Measurements from ENCODE around the gene TADA3. TPM values are rescaled to one million over a fixed set of nuclear protein-coding genes. Genes with fewer than 3 reads are reported as not detected.

TADA3 gene
- total RNA-seq, 2 experiments from 2014 or later: 88.1 to 88.3 TPM

GRCh38 chr3:9825451-9826040 is 33.3 kb upstream of the TADA3 start:
- Mint-ChIP-seq H3K4me1 (peaks cover 3% of the 10 kb centered on the region), H3K36me3 (ENCODE audit: low read depth) (peaks cover 25% of the 10 kb centered on the region), H3K4me3 (no peak overlapping the region), H3K27me3 (no peaks in the 10 kb centered on the region), H3K27ac (no peak overlapping the region), H3K9me3 (no peaks in the 10 kb centered on the region)
- CTCF ChIA-PET: interaction anchor here (0.7 kb wide), 1 partner anchor 100 kb away, joined by 4 read pairs; no protein-coding TSS in a partner anchor
- no peak for DNase-seq
- POLR2A ChIA-PET: interaction anchor here (0.8 to 1.1 kb wide), 2 partner anchors 10 to 17 kb away, joined by 3 to 4 read pairs; no protein-coding TSS in a partner anchor

- peaks cover 10% of the 10 kb centered on the region for H3K36me3 Mint-ChIP-seq (ENCODE audit: low read depth)
- POLR2A ChIA-PET: no interaction called here
- no peaks in the 10 kb centered on the region for H3K9me3 Mint-ChIP-seq
- no peak overlapping the region for H3K27ac Mint-ChIP-seq
- CTCF ChIA-PET: interaction anchor here (0.8 to 1.2 kb wide), 2 partner anchors 112 to 126 kb away, joined by 3 to 4 read pairs; no protein-coding TSS in a partner anchor
- no peaks in the 10 kb centered on the region for H3K4me1 Mint-ChIP-seq
- H3K27me3 Mint-ChIP-seq: no peaks in the 10 kb centered on the region
- DNase-seq: no peak
- no peak overlapping the region for H3K4me3 Mint-ChIP-seq
Measured at GRCh38 chr3:9820946-9821345, 28.7 kb upstream of the TADA3 start.

- CTCF ChIA-PET: no interaction called here
- POLR2A ChIA-PET: no interaction called here
- Mint-ChIP-seq H3K4me1 (no peaks in the 10 kb centered on the region), H3K9me3 (no peaks in the 10 kb centered on the region), H3K27me3 (no peaks in the 10 kb centered on the region), H3K36me3 (ENCODE audit: low read depth) (peaks cover 10% of the 10 kb centered on the region), H3K27ac (no peak overlapping the region), H3K4me3 (no peak overlapping the region)
- no peak for DNase-seq
Measured at GRCh38 chr3:9820543-9820942, 28.3 kb upstream of the TADA3 start.

DNA sequence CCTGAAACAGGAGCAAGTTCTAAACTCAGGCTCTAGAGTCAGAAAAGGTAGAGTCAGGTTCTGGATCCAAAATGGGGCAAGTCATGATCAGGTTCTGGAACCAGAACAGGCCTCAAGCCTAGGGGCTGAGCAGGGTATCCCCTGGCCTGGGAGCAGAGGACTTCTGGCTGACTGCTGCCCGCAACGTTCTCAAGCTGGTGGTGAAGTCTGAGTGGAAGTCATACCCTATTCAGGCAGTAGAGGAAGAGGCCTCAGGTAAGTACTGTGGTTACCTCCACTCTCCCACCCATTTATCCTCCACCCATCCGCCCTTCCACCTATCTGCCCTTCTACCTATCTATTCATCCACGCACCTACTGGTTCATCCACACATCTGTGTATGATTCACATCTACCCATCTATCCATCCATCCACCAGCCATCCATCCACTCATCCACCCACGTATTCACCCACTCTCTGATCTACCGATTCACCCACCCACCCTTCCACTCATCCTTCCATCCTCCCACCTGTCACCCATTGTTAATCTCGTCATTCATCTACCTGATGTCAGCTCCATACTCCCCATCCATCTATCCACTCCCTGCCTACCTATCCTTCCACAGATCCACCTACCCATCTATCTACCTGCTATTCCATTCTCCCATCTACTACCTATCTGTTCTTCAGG is 26.5 kb upstream of the TADA3 start:
- Mint-ChIP-seq H3K36me3 (ENCODE audit: low read depth) (peaks cover 9% of the 10 kb centered on the region), H3K9me3 (no peaks in the 10 kb centered on the region), H3K4me3 (no peak overlapping the region), H3K27ac (no peak overlapping the region), H3K27me3 (no peaks in the 10 kb centered on the region), H3K4me1 (no peaks in the 10 kb centered on the region)
- DNase-seq: no peak
- POLR2A ChIA-PET: interaction anchor here (2.0 kb wide), 1 partner anchor 14 kb away, joined by 5 read pairs; no protein-coding TSS in a partner anchor
- CTCF ChIA-PET: no interaction called here

GRCh38 chr3:9817436-9817835 is 25.2 kb upstream of the TADA3 start:
- Mint-ChIP-seq H3K9me3 (no peaks in the 10 kb centered on the region), H3K36me3 (ENCODE audit: low read depth) (peaks cover 18% of the 10 kb centered on the region), H3K4me1 (no peaks in the 10 kb centered on the region), H3K27ac (no peak overlapping the region), H3K27me3 (no peaks in the 10 kb centered on the region), H3K4me3 (no peak overlapping the region)
- ChIA-PET POLR2A (interaction anchor here (0.9 to 2.0 kb wide), 3 partner anchors 9 to 25 kb away, joined by 3 to 5 read pairs (median 3); partner anchors contain the start of gene ARPC4), CTCF (no interaction called here)
- no peak for DNase-seq

DNA sequence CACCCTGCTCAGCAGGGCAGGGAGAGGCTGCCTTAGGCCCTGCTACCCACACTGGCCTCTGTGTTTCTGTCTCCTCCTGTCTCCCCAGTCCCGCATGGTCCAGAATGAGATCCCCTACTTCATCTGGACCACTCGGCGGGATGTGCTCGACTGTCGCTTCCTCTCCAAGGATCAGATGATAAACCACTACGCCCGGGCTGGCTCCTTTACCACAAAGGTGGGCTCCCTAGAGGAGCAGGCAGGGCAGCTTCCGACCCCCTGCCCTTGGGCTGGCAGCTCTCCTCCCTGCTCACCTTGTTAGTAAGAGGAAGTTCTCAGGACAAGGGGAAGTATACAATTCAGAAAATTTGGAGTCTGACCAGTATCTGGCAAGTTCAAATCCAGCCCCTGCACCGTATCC is 23.7 kb upstream of the TADA3 start:
- H3K27me3 Mint-ChIP-seq: no peaks in the 10 kb centered on the region
- no peak overlapping the region for H3K4me3 Mint-ChIP-seq
- H3K9me3 Mint-ChIP-seq: no peaks in the 10 kb centered on the region
- POLR2A ChIA-PET: interaction anchor here (1.6 kb wide), 1 partner anchor 10 kb away, joined by 4 read pairs; no protein-coding TSS in a partner anchor
- CTCF ChIA-PET: no interaction called here
- H3K36me3 Mint-ChIP-seq (ENCODE audit: low read depth): peaks cover 25% of the 10 kb centered on the region
- no peak for DNase-seq
- peaks cover 8% of the 10 kb centered on the region for H3K4me1 Mint-ChIP-seq
- no peak overlapping the region for H3K27ac Mint-ChIP-seq

GRCh38 chr3:9812870-9813483 is 20.7 kb upstream of the TADA3 start:
- H3K36me3 Mint-ChIP-seq (ENCODE audit: low read depth): peaks cover 33% of the 10 kb centered on the region
- ChIA-PET CTCF (no interaction called here), POLR2A (interaction anchor here (1.1 to 1.8 kb wide), 7 partner anchors 9 to 174 kb away, joined by 3 to 4 read pairs (median 3); partner anchors contain the start of genes ARPC4, EMC3 and IL17RE)
- no peak overlapping the region for H3K4me3 Mint-ChIP-seq
- no peaks in the 10 kb centered on the region for H3K9me3 Mint-ChIP-seq
- no peak overlapping the region for H3K27ac Mint-ChIP-seq
- H3K27me3 Mint-ChIP-seq: no peaks in the 10 kb centered on the region
- H3K4me1 Mint-ChIP-seq: peaks cover 34% of the 10 kb centered on the region
- DNase-seq: no peak

- POLR2A ChIA-PET: interaction anchor here (0.6 kb wide), 1 partner anchor 355 kb away, joined by 3 read pairs; no protein-coding TSS in a partner anchor
- Mint-ChIP-seq H3K4me3 (peak overlapping the region; percentile 86), H3K27me3 (no peaks in the 10 kb centered on the region), H3K27ac (peak overlapping the region; percentile 4), H3K4me1 (peaks cover 51% of the 10 kb centered on the region), H3K36me3 (ENCODE audit: low read depth) (peaks cover 49% of the 10 kb centered on the region), H3K9me3 (no peaks in the 10 kb centered on the region)
- DNase-seq: no peak
- CTCF ChIA-PET: interaction anchor here (1.8 kb wide), 1 partner anchor 135 kb away, joined by 6 read pairs; no protein-coding TSS in a partner anchor
Measured at GRCh38 chr3:9810846-9811245, 18.6 kb upstream of the TADA3 start.

DNA sequence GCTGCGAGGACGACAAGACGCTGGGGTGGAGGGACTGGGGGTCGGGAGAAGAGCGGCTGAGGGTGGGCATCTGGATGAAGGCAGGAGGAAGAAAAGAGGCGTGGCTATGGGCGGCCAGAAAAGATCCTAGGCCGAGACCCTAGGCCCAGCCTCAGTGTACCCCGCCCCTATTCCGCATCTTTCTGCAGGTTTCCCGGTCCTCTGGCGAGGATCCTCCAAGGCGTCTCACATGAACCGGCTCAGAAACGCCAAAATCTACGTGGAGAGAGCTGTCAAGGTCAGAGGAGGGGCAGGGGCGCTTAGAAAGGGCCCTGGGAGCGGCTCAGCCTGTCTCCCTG is 18.1 kb upstream of the TADA3 start:
- Mint-ChIP-seq H3K27ac (peak overlapping the region; percentile 4), H3K4me3 (peak overlapping the region; percentile 86), H3K36me3 (ENCODE audit: low read depth) (peaks cover 54% of the 10 kb centered on the region), H3K27me3 (no peaks in the 10 kb centered on the region), H3K9me3 (no peaks in the 10 kb centered on the region), H3K4me1 (peaks cover 51% of the 10 kb centered on the region)
- DNase-seq: no peak
- POLR2A ChIA-PET: interaction anchor here (0.6 to 9.4 kb wide), 4 partner anchors 9 to 355 kb away, joined by 3 to 137 read pairs (median 8); partner anchors contain the start of genes ARPC4, OGG1 and TADA3
- CTCF ChIA-PET: interaction anchor here (1.8 to 2.9 kb wide), 2 partner anchors 17 to 136 kb away, joined by 6 to 20 read pairs; partner anchors contain the start of genes ARPC4 and TADA3

DNA sequence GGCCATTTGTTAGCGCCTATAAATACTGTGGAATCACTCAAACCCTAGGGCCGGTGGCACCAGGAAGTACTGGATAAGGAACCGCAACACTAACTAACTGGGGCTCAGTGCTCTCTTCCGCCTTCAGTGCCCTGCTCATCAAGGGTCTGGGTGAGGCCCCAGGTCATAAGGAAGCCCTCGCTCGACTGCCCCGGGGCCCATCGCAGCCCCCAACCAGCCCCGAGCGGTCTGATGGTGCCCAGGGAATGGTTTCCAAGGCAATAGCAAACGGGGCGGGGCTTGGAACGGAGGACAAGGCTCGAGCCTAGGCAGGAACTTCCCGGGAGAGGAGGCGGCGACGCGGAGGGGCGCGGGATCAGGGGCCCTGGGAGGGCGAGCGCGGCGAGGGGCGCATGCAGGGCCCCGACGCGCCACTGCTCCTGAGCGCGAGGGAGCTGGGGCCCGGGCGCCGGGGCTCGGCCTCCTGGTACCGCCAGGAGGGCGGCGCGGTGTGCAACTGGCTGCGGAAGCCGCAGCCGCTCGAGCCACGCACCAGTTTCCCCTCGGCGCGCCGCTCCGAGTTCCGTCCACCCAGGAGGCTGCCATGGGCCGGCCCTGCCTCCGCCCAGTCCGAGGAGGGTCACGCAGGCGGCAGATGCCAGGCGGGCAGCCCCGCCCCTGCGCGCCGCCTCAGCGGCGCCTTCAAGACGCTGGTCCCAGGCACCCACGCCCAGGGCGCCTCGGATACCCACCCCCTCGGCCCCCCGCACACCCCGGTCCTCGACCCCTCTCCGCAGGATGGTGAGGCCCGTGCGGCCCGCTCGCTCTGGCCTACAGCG is 17.6 kb upstream of the TADA3 start, which contains the start of gene TTLL3:
TTLL3 (plus strand) TSS at position 648 of the 818 bp plus-strand sequence. CDS start 400 bp downstream, outside the sequence.
- Mint-ChIP-seq H3K9me3 (no peaks in the 10 kb centered on the region), H3K4me3 (peak within 1 kb of the TSS; percentile 86), H3K27me3 (no peaks in the 10 kb centered on the region), H3K36me3 (ENCODE audit: low read depth) (peaks cover 60% of the 10 kb centered on the region), H3K27ac (peak within 1 kb of the TSS; percentile 93), H3K4me1 (peaks cover 51% of the 10 kb centered on the region)
- DNase-seq: peak; percentile 54
- ChIA-PET POLR2A (interaction anchor here (0.8 to 9.4 kb wide), 12 partner anchors 8 to 415 kb away, joined by 3 to 137 read pairs (median 4); partner anchors contain the start of genes ARPC4, BRPF1, CAMK1 and CRELD1), CTCF (interaction anchor here (1.3 to 2.9 kb wide), 4 partner anchors 17 to 136 kb away, joined by 3 to 20 read pairs (median 6); partner anchors contain the start of genes ARPC4, CRELD1 and TADA3)

DNA sequence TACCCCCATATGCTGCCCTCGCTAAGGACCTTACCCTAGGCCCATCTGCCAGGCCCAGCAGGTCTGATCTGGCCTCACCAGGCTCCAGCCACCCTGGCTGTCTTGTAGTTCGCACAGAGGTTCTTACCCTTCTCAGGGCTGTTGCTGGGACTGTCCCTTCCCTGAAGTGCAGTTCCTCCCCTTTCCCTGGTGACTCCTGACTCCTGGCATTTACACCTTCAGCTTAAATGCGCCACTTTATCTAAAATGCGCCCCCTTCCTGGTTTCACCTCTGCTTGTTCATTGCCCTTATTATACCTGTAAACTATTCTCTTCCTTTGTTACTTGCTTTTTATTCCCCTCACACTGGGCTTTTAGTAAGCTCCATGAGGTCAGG is 17.0 kb upstream of the TADA3 start:
- H3K36me3 Mint-ChIP-seq (ENCODE audit: low read depth): peaks cover 66% of the 10 kb centered on the region
- POLR2A ChIA-PET: interaction anchor here (0.6 to 9.4 kb wide), 16 partner anchors 8 to 444 kb away, joined by 3 to 137 read pairs (median 4); partner anchors contain the start of genes ARPC4, BRPF1, CAMK1 and CRELD1
- H3K27me3 Mint-ChIP-seq: no peaks in the 10 kb centered on the region
- peak overlapping the region; percentile 86 for H3K4me3 Mint-ChIP-seq
- no peak for DNase-seq
- peaks cover 52% of the 10 kb centered on the region for H3K4me1 Mint-ChIP-seq
- no peaks in the 10 kb centered on the region for H3K9me3 Mint-ChIP-seq
- CTCF ChIA-PET: interaction anchor here (0.5 to 2.9 kb wide), 9 partner anchors 16 to 137 kb away, joined by 3 to 20 read pairs (median 4); partner anchors contain the start of genes ARPC4, CRELD1 and TADA3
- H3K27ac Mint-ChIP-seq: peak overlapping the region; percentile 93

All from activated CD4-positive, alpha-beta memory T cell treated with anti-CD3 and anti-CD28 coated beads, Interleukin-2, amount 10 ng/mL, durations not matched to agents 7 days and 5 days (primary cell).